ENCODE results near the gene PNLIPRP1.

GRCh38 chr10:116593139-116593740 lies 2.5 kb downstream of the PNLIPRP1 start:
- no peak for TF ChIP-seq POLR2A (IDR thresholded peaks at IDR 0.05)
- TF ChIP-seq POLR2AphosphoS5 (IDR thresholded peaks at IDR 0.05) = no peak
- TF ChIP-seq CTCF (IDR thresholded peaks at IDR 0.05) = no peak
- no peak for TF ChIP-seq EP300 (IDR thresholded peaks at IDR 0.05)
